Measurements from ENCODE around the gene MARF1. TPM values are rescaled to one million over a fixed set of nuclear protein-coding genes. Genes with fewer than 3 reads are reported as not detected.
A peak's percentile ranks its signal among the peaks of the same experiment; 100 is the strongest.
"Not testable (repeated sequence)": the region's sequence is repeated elsewhere in the genome, so short reads cannot be mapped to it uniquely, and the experiment has no call there.

Gene MARF1, protein sequence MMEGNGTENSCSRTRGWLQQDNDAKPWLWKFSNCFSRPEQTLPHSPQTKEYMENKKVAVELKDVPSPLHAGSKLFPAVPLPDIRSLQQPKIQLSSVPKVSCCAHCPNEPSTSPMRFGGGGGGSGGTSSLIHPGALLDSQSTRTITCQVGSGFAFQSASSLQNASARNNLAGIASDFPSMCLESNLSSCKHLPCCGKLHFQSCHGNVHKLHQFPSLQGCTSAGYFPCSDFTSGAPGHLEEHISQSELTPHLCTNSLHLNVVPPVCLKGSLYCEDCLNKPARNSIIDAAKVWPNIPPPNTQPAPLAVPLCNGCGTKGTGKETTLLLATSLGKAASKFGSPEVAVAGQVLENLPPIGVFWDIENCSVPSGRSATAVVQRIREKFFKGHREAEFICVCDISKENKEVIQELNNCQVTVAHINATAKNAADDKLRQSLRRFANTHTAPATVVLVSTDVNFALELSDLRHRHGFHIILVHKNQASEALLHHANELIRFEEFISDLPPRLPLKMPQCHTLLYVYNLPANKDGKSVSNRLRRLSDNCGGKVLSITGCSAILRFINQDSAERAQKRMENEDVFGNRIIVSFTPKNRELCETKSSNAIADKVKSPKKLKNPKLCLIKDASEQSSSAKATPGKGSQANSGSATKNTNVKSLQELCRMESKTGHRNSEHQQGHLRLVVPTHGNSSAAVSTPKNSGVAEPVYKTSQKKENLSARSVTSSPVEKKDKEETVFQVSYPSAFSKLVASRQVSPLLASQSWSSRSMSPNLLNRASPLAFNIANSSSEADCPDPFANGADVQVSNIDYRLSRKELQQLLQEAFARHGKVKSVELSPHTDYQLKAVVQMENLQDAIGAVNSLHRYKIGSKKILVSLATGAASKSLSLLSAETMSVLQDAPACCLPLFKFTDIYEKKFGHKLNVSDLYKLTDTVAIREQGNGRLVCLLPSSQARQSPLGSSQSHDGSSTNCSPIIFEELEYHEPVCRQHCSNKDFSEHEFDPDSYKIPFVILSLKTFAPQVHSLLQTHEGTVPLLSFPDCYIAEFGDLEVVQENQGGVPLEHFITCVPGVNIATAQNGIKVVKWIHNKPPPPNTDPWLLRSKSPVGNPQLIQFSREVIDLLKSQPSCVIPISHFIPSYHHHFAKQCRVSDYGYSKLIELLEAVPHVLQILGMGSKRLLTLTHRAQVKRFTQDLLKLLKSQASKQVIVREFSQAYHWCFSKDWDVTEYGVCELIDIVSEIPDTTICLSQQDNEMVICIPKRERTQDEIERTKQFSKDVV (N-terminal part only)
- 10 to 100 TPM; 20.7 to 53.9 (median 29.3) TPM for total RNA-seq

DNA sequence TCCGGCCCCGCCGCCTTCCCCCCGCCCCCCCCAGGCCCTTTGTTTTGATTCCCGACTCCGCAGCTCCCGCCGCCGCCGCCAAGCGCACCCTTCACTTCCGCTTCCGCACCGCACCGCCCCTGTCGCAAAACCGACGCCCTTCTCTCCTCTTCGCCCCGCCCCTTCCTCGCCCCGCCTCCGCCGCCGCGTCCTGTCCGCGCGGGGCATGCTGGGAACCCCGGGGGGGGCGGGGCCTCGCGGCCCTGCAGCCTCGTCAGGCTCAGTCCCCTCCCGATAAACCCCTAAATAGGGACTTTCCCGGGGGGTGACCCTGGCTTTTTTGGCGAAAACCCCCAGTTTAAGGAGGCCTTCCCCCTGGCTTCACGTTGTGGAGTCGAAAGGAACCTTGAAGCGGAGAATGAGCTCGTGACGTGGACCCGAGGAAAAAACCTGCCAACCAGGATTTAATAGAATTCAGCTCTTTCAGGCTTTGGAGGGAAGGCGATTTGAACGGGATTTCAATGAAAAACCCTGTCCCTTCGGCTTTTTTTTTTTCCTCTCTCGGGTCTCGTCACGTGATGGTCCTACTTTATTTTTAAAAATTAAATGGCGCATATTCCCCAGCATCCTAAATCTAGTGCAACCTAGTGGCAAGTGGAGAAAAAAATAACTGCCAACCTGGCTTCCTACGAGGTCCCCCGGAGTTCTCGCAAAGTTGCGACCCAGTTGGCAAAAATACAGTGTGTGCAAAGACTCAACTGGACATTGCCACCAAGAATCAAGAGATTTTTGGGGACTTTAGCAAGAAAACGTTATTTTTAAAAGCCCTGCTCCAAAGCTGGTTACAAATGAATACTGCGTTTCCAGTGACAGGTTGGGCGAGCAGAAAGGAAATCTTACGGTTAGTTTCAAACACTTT is at the start of gene MARF1:
MARF1 (minus strand) TSS at position 107 of the 898 bp plus-strand sequence. CDS start 3,921 bp downstream, outside the sequence.
- TF ChIP-seq, protein P1, sequence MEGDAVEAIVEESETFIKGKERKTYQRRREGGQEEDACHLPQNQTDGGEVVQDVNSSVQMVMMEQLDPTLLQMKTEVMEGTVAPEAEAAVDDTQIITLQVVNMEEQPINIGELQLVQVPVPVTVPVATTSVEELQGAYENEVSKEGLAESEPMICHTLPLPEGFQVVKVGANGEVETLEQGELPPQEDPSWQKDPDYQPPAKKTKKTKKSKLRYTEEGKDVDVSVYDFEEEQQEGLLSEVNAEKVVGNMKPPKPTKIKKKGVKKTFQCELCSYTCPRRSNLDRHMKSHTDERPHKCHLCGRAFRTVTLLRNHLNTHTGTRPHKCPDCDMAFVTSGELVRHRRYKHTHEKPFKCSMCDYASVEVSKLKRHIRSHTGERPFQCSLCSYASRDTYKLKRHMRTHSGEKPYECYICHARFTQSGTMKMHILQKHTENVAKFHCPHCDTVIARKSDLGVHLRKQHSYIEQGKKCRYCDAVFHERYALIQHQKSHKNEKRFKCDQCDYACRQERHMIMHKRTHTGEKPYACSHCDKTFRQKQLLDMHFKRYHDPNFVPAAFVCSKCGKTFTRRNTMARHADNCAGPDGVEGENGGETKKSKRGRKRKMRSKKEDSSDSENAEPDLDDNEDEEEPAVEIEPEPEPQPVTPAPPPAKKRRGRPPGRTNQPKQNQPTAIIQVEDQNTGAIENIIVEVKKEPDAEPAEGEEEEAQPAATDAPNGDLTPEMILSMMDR (IDR thresholded peaks at IDR 0.05): no peak
- ATAC-seq (ENCODE audit: low FRiP score) (peak; percentile 99), DNase-seq (ENCODE audit: low spot score) (peak; percentile 97)

DNA sequence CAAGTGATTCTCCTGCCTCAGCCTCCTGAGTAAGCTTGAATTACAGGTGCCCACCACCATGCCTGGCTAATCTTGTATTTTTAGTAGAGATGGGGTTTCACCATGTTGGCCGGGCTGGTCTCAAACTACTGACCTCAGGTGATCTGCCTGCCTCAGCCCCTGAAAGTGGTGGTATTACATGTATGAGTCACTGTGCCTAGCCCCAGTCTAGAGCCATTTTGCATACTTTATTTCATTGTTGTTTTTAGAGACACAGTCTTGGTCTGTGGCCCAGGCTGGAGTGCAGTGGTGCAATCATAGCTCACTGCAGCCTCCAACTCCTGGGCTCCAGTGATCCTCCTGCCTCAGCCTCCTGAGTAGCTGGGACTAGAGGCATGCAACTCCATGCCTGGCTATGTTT is 49.6 kb upstream of the MARF1 start:
- not testable (repeated sequence) for ATAC-seq (ENCODE audit: low FRiP score); DNase-seq (ENCODE audit: low spot score)

DNA sequence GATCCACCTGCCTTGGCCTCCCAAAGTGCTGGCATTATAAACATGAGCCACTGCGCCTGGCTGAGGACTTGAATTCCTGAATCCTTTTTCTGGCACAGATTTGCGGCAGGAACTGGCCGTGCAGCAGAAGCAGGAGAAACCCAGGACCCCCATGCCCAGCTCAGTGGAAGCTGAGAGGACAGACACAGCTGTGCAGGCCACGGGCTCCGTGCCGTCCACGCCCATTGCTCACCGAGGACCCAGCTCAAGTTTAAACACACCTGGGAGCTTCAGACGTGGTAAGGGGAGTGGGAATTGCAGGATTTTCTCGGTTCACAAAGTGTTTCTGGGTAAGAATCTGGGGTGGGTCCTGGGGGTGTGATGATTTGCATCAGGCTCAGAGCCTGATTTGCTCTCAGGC is 48.1 kb upstream of the MARF1 start:
- TF ChIP-seq, protein P1 (IDR thresholded peaks at IDR 0.05): no peak
- ATAC-seq (ENCODE audit: low FRiP score) (no peak), DNase-seq (ENCODE audit: low spot score) (no peak)

DNA sequence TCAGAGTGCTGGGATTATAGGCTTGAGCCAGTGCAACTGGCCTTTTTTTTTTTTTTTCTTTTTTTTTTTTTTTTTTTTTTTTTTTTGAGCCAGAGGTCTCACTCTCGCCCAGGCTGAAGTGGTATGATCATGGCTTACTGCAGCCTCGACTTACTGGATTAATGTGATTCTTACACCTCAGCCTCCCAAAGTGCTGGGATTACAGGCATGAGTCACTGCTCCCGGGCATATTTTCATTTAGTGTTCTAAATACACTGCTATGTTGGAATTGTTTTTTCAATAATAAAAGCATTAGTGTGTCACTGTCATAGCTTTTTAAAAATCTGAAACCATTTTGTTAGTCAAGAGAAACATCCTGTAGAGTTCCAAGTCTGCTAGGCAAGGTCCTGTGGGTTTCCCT is 47.3 kb upstream of the MARF1 start:
- DNase-seq (ENCODE audit: low spot score) (no peak), ATAC-seq (ENCODE audit: low FRiP score) (no peak)
- TF ChIP-seq, protein P1 (IDR thresholded peaks at IDR 0.05): no peak

DNA sequence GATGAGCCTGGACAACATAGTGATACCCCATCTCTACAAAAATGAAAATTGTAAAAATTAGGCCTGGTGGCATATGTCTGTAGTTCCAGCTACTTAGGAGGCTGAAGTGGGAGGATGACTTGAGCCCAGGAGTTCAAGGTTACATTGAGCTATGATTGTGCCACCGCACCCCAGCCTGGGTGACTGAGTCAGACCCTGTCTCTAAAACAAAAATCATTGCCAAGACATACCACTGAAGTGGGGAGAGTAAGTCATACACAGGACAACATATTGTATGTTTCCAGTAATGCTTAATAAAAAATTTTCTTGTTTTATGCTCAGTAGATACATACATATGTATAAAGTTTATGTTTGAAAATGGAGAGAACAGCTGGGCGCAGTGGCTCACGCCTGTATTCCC is 46.3 kb upstream of the MARF1 start:
- ATAC-seq (ENCODE audit: low FRiP score) (no peak), DNase-seq (ENCODE audit: low spot score) (no peak)
- TF ChIP-seq, protein P1 (IDR thresholded peaks at IDR 0.05): no peak

DNA sequence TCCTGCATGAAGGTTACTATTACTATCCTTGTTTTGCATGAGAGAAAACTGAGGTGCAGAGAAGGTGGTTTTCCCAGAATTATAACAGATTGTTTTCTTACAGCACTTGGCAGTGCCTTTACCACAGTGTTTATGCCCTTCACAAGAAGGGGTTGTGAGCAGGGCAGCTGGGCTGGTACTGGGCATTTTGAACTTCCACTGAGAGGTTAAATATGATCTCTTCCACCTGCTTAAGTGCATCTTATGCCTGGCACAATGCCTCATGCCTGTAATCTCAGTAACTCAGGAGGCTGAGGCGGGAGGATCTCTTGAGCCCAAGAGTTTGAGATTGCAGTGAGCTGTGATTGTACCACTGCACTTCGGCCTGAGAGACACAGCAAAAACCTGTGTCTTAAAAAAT is 43.3 kb upstream of the MARF1 start:
- no peak for DNase-seq (ENCODE audit: low spot score)
- ATAC-seq (ENCODE audit: low FRiP score): no peak
- TF ChIP-seq, protein P1 (IDR thresholded peaks at IDR 0.05): no peak
